Esophagus squamous epithelium (tissue), 5 donors: Measurements from ENCODE around the gene DLG3. TPM values are rescaled to one million over a fixed set of nuclear protein-coding genes. Genes with fewer than 3 reads are reported as not detected.

Experiments used
- DNase-seq: peaks from one replicate; lab custom pipeline; 2025; lab: John Stamatoyannopoulos, UW
- H3K27ac ChIP-seq, 4 donors: fragments of 200-600 bp; sonication (generic); one replicate each; pipeline ENCODE4 v1.5.1; 2016 to 2019; ENCODE audit warnings: mild to moderate bottlenecking in 1 of 4
- H3K27me3 ChIP-seq, 4 donors: fragments of 200-600 bp; sonication (generic); 1 replicate in 3 of 4; 2 replicates in 1 of 4; pipeline versions ENCODE4 v1.5.1 to v1.6.0; 2017 to 2021; ENCODE audit warnings: antibody characterized with exemption in 1 of 4
- H3K36me3 ChIP-seq, 3 donors: fragments of 200-600 bp; sonication (generic); one replicate each; pipeline ENCODE4 v1.5.1; 2016 to 2019
- H3K4me1 ChIP-seq, 3 donors: fragments of 200-600 bp; sonication (generic); one replicate each; pipeline ENCODE4 v1.5.1; 2017 to 2019
- H3K4me3 ChIP-seq, 4 donors: fragments of 200-600 bp; sonication (generic); 1 replicate in 3 of 4; 2 replicates in 1 of 4; pipeline ENCODE4 v1.5.1; 2016 to 2019; ENCODE audit warnings: mild to moderate bottlenecking in 2 of 4, moderate library complexity in 1 of 4
- H3K9me3 ChIP-seq, 3 donors: fragments of 200-600 bp; sonication (generic); one replicate each; pipeline ENCODE4 v1.5.1; 2016 to 2019
- POLR2A ChIP-seq, 4 donors: fragments of 450-650 bp; IDR thresholded peaks; one replicate each; pipeline ENCODE4 v1.6.1; 2017; ENCODE audit warnings: antibody characterized with exemption in 4 of 4, mild to moderate bottlenecking in 4 of 4, moderate library complexity in 3 of 4
- WGBS, 2 donors: methylation state at CpG; one replicate each; pipeline ENCODE4 v1.1.5; 2018; 5-methylcytosine and 5-hydroxymethylcytosine counted together
- intact Hi-C: fragments of 100-400 bp; cut with DNase I; formaldehyde crosslinking; loops from one replicate; pipeline ENCODE4 v1.15.0; 2022
- total RNA-seq, 4 donors: library from RNA; depleted of rRNA; stranded (reverse); fragments of >200 nt; gene quantifications; one replicate each; pipeline ENCODE4 v1.1.0, GENCODE V29; 2016
- TF ChIP-seq, protein P1 (sequence below), 6 experiments: fragments of 450-650 bp in 4 of 6; fragments of 200-600 bp in 2 of 6; sonication (generic) in 2 of 6; IDR thresholded peaks; one replicate each; pipeline ENCODE4 v1.5.1; 2016 to 2019; ENCODE audit warnings: antibody characterized with exemption in 6 of 6, mild to moderate bottlenecking in 4 of 6, moderate library complexity in 4 of 6
- donor health status: DM: yes; HTN: yes; CAD: no.

DLG3 gene
- total RNA-seq, 4 donors from 2014 or later = 20.8 to 36.7 (median 28.3) TPM

DNA sequence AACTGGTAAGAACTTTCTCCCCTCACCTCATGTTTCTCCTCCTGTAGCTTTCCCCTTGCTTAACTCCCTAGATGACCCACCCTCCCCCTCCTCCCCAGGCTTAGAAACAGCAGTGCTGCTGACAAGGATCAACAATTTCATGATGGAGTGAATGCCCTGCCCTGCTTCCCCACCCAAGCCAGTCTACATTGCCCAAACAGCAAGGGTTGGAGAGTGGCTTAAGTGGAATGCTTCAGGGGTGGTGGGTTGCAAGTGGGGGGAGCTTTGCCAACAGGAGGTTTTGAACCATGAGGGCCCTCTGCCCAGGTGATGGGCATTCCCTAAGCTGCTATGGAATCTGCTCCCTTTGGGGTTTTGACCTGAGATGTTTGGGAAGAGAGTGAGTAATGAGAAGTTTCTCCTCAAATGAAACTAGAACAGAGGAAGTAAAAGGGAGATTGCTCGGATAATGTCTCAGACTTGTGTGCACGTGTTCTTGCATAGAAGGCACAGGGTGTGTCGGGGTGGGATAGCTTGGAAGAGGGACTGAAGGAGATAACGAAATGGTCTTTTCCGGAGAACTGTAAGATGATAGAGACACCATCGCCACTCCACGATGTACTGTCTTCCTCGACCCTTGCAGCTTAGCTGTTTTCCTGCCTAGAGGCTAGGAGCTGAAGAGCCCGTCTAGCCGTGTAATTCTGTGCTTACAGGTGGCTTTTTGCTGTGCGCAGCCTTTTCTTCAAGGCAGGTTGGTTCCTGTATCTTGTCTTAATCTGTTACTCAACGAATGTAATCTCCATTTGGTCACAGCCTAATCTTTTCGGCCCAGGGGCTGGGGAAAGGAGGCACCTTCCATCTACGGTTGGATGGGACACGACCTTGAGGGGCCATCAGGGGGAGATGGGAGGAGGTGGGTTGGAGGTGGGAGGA is 11.4 kb upstream of the DLG3 start:
- intact Hi-C loops = no loop called here
- TF ChIP-seq, protein P1, sequence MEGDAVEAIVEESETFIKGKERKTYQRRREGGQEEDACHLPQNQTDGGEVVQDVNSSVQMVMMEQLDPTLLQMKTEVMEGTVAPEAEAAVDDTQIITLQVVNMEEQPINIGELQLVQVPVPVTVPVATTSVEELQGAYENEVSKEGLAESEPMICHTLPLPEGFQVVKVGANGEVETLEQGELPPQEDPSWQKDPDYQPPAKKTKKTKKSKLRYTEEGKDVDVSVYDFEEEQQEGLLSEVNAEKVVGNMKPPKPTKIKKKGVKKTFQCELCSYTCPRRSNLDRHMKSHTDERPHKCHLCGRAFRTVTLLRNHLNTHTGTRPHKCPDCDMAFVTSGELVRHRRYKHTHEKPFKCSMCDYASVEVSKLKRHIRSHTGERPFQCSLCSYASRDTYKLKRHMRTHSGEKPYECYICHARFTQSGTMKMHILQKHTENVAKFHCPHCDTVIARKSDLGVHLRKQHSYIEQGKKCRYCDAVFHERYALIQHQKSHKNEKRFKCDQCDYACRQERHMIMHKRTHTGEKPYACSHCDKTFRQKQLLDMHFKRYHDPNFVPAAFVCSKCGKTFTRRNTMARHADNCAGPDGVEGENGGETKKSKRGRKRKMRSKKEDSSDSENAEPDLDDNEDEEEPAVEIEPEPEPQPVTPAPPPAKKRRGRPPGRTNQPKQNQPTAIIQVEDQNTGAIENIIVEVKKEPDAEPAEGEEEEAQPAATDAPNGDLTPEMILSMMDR (IDR thresholded peaks at IDR 0.05) = no peak
- TF ChIP-seq POLR2A (IDR thresholded peaks at IDR 0.05) = no peak
- 41 to 61% methylated on average over 12 of the region's 15 CpGs for WGBS, 2 donors
- Histone ChIP-seq H3K36me3 (no peaks in the 10 kb centered on the region), H3K4me3 (peak overlapping the region; percentile 48 to 65 (median 59)), H3K27me3 (no peaks in the 10 kb centered on the region), H3K27ac (peak overlapping the region; percentile 59 to 88 (median 84)), H3K9me3 (no peaks in the 10 kb centered on the region), H3K4me1 (peaks cover 3 to 21% (median 3%) of the 10 kb centered on the region in 3 donors)
- DNase-seq = no peak

DNA sequence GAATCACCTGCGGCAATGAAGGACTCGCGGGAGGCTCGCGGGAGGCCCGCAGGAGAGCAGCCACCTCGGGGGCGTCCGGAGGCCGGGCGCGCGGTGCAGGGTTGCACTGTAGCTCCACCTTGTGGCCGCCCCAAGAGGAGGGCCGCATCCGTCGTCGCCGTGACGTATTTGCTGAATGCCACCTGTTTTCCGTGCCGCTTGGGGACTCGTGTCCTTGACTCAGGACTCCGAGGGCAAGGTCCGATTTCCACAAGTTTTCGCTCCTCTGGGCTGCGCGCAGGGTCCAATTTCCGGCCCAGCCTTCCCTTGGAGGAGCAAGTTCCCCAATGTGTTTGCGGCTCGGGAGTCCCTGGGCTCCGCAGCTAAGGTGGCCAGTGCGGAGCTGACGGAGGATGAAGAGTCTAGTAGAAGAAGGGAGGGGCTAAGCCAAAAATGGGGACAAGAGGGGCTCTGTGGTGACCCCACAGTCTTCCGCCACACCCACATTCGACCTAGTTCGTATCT is 10.7 kb upstream of the DLG3 start:
- no peaks in the 10 kb centered on the region for H3K36me3 ChIP-seq
- intact Hi-C loops = no loop called here
- H3K4me1 ChIP-seq = peaks cover 3 to 24% (median 3%) of the 10 kb centered on the region in 3 donors
- peak overlapping the region; percentile 48 to 65 (median 59) for H3K4me3 ChIP-seq
- H3K9me3 ChIP-seq = no peaks in the 10 kb centered on the region
- TF ChIP-seq, protein P1 (IDR thresholded peaks at IDR 0.05) = peak; percentile 42 to 81 (median 64)
- no peak for TF ChIP-seq POLR2A (IDR thresholded peaks at IDR 0.05)
- 0 to 41% methylated on average over 8 to 24 of the region's 37 CpGs for WGBS, 2 donors
- DNase-seq = peak; percentile 9
- no peaks in the 10 kb centered on the region for H3K27me3 ChIP-seq
- H3K27ac ChIP-seq = peak overlapping the region; percentile 59 to 88 (median 84)

DNA sequence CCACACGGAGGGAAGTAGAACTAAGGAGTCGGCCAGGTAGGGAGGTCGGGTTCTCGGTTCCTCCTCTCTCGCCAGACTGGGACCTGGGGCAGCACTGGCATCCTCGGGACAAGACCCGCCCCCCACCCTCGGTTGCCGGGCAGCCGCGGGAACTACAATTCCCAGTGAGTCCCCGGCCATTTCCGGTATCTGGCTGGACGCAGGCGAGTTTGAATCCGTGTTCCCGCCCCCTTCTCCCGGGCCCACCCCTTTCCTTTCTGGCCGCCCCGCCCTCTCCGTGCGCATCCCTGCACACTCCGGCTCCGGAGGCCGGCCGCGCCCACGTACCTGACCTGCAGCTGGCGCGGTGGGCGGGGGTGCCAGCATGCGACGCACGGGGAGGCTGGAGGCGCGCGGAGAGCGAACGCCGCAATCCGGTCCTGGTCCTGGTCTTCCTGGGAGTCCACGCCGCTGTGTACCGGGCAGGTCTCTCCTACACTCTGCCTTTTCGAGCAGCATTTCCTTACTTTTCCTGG is 10.2 kb upstream of the DLG3 start:
- Histone ChIP-seq H3K36me3 (no peaks in the 10 kb centered on the region), H3K27me3 (no peaks in the 10 kb centered on the region), H3K4me1 (peaks cover 3 to 28% (median 3%) of the 10 kb centered on the region in 3 donors), H3K4me3 (peak overlapping the region; percentile 48 to 65 (median 59)), H3K27ac (peak overlapping the region; percentile 59 to 88 (median 84)), H3K9me3 (no peaks in the 10 kb centered on the region)
- WGBS, 2 donors = 0 to 63% methylated on average over 1 to 22 of the region's 45 CpGs
- intact Hi-C loops = no loop called here
- peak; percentile 7 for DNase-seq
- TF ChIP-seq, protein P1 (IDR thresholded peaks at IDR 0.05) = no peak
- peak in 1 of 4 donors; percentile 57 for TF ChIP-seq POLR2A (IDR thresholded peaks at IDR 0.05)

DNA sequence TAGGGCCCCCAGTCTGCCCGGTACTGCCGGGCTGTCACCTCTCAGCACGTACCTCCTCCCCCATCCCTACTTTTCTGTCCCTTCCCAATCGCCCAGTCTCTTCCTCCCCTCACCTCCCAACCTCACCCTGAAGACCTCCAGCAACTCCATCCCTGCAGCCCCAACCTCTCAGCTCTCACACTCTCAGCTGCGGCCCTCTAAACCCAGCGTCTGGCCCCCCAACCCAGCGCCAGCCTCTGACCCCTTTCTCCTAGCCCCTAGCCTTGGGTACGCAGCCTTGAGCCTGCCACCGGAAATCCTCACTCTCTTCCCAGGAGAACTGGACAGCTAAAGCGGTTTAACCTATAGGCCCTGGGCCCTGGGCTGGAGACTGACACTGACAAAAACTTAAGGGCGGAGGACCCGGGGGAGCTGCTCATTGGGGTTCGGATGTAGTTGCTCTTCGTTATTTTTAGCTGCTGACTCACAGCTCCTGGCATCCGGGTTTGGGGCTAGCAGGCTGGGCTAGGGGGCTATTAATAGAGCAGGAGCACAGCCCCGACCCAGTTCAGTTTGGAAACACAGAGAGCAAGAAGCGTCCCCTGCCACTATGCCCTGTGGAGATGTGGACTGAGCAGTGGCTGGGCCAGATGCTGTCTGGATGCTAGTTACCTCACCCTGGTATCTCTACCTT is 9.6 kb upstream of the DLG3 start:
- 13 to 61% methylated on average over 7 of the region's 17 CpGs for WGBS, 2 donors
- Histone ChIP-seq H3K4me3 (peak overlapping the region; percentile 48 to 65 (median 59)), H3K4me1 (peaks cover 3 to 28% (median 3%) of the 10 kb centered on the region in 3 donors), H3K27me3 (no peaks in the 10 kb centered on the region), H3K27ac (peak overlapping the region; percentile 59 to 88 (median 84)), H3K9me3 (no peaks in the 10 kb centered on the region), H3K36me3 (no peaks in the 10 kb centered on the region)
- TF ChIP-seq, protein P1 (IDR thresholded peaks at IDR 0.05) = no peak
- no peak for TF ChIP-seq POLR2A (IDR thresholded peaks at IDR 0.05)
- no peak for DNase-seq
- intact Hi-C loops = no loop called here
